Mucosa of descending colon (tissue), 3 donors: ENCODE results near the gene MAML3. TPM values are rescaled to one million over a fixed set of nuclear protein-coding genes. Genes with fewer than 3 reads are reported as not detected.
A peak's percentile ranks its signal among the peaks of the same experiment; 100 is the strongest.

Experiments
- ATAC-seq: fragments of 200-7000 bp; cut with Tn5 transposase; one replicate; pipeline ENCODE4 v1.9.1; 2020; ENCODE audit warnings: mild to moderate bottlenecking, moderate library complexity
- DNase-seq, 3 donors: peaks; one replicate each; pipeline ENCODE4 v3.0.0-alpha.2; 2020
- H3K36me3 ChIP-seq: fragments of 200-600 bp; one replicate; pipeline ENCODE4 v1.8.0; 2021; ENCODE audit warnings: low read depth, mild to moderate bottlenecking
- H3K4me1 ChIP-seq: fragments of 200-600 bp; one replicate; pipeline ENCODE4 v1.8.0; 2021; ENCODE audit warnings: low read depth, mild to moderate bottlenecking
- H3K4me3 ChIP-seq: fragments of 200-600 bp; one replicate; pipeline ENCODE4 v1.8.0; 2021; ENCODE audit warnings: mild to moderate bottlenecking
- H3K9me3 ChIP-seq: fragments of 200-600 bp; one replicate; pipeline ENCODE4 v1.8.0; 2021; ENCODE audit warnings: mild to moderate bottlenecking
- CTCF ChIP-seq: fragments of 200-600 bp; IDR thresholded peaks from one replicate; pipeline ENCODE4 v1.8.0; 2022; ENCODE audit warnings: antibody characterized with exemption, mild to moderate bottlenecking
- intact Hi-C, 2 donors: fragments of 100-400 bp; cut with DNase I in 1 of 2; cut with micrococcal nuclease in 1 of 2; formaldehyde crosslinking; loops; one replicate each; pipeline versions ENCODE4 v1.11.0 to v1.11.1; 2022; cut with DNase I, micrococcal nuclease
- total RNA-seq, 3 donors: library from RNA; stranded (reverse); fragmentation: NEBNext Ultra II Directional in 2 of 3; extraction: Animal tissue kit (Norgen Biotek cat#: 25700) in 2 of 3; gene quantifications; one replicate each; pipeline versions ENCODE4 v1.2.1 to v1.2.4, GENCODE V29; 2021 to 2023
- donor health status: DM: no; HTN: no; CAD: no; lungs with moderate emphysema.
- donor health status: DM: no; HTN: no; CAD: no.
- donor health status: DM: no; HTN: yes; CAD: no.

Gene MAML3
- total RNA-seq, 3 donors from 2014 or later, result 10.4 to 23.5 (median 14.8) TPM

GRCh38 chr4:139668658-139669201 is 485.3 kb downstream of the MAML3 start:
- no peak for TF ChIP-seq CTCF
- ATAC-seq (no peak), DNase-seq (no peak)
- H3K4me3 ChIP-seq, result no peak overlapping the region
- intact Hi-C loops, result no loop called here
- H3K9me3 ChIP-seq, result no peaks in the 10 kb centered on the region
- no peaks in the 10 kb centered on the region for H3K36me3 ChIP-seq
- peaks cover 19% of the 10 kb centered on the region for H3K4me1 ChIP-seq

- DNase-seq (no peak), ATAC-seq (peak; percentile 11)
- no peak overlapping the region for H3K4me3 ChIP-seq
- H3K9me3 ChIP-seq, result no peaks in the 10 kb centered on the region
- TF ChIP-seq CTCF, result no peak
- H3K4me1 ChIP-seq, result peaks cover 23% of the 10 kb centered on the region
- no peaks in the 10 kb centered on the region for H3K36me3 ChIP-seq
- intact Hi-C loops, result no loop called here
Observed at GRCh38 chr4:139668036-139668435, 485.9 kb downstream of the MAML3 start.

Other genes with a start within 250 kb of the MAML3 start
- gene SCOC, start 219.5 kb upstream of the MAML3 start, total RNA-seq, result 10 to 100 TPM; 41.1 to 52.8 (median 51.3) TPM